ENCODE data around the gene QPCT.

QPCT gene

GRCh38 chr2:37324786-37325624 lies 19.4 kb upstream of the QPCT start, which contains the start of gene PRKD3:
PRKD3 (minus strand) TSS chr2:37324833; CDS start chr2:37316524, 8,309 bp downstream.
- peak; percentile 44 to 54 for DNase-seq (ENCODE audit: low read depth in 2 of 2)

- no peak for DNase-seq (ENCODE audit: low read depth in 2 of 2)
Observed at GRCh38 chr2:37325625-37326071, 18.8 kb upstream of the QPCT start.

- DNase-seq (ENCODE audit: low read depth in 2 of 2) = no peak
Observed at GRCh38 chr2:37326285-37326684, 18.1 kb upstream of the QPCT start.

GRCh38 chr2:37326866-37327634 lies 17.4 kb upstream of the QPCT start:
- DNase-seq (ENCODE audit: low read depth in 2 of 2) = no peak

DNA sequence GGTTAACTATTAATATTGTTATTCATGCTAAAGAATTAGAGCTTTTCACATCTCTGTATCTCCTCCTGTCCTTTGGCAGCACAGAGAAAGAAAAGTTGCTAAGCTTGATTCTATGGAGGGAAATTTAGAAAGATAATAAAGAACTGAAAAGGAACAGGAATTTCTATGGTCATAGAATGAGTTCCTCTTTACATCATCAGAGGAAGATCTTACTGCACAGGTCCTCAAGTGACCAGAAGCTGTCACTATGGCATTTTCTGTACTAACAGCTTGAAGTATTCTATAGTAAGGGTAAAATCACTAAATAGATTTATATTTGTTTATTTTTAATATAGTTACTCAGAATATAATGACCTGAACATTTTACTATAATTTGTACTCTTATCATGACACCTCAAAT lies 13.7 kb upstream of the QPCT start:
- no peak for DNase-seq (ENCODE audit: low read depth in 2 of 2)

DNA sequence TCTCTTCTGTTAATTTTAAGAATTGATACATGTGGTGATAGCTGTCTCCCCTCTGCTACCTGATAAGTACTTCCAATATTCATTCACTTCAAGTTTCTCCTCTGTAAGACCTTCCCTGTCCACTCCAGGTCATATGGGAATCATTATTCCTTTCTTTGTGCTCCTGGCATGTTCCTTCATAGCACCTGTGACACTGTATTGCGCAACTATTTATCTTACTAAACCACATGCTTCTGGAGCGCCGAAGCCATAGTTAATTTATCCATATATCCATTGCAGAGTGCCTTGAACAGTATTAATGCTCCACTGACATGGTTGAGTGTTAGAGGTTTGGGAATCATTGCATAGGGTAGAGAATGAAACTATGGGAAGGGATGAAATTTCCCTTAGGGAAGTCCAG lies 11.9 kb upstream of the QPCT start:
- DNase-seq (ENCODE audit: low read depth in 2 of 2) = no peak

- no peak for DNase-seq (ENCODE audit: low read depth in 2 of 2)
Observed at GRCh38 chr2:37333256-37333655, 11.2 kb upstream of the QPCT start.

DNA sequence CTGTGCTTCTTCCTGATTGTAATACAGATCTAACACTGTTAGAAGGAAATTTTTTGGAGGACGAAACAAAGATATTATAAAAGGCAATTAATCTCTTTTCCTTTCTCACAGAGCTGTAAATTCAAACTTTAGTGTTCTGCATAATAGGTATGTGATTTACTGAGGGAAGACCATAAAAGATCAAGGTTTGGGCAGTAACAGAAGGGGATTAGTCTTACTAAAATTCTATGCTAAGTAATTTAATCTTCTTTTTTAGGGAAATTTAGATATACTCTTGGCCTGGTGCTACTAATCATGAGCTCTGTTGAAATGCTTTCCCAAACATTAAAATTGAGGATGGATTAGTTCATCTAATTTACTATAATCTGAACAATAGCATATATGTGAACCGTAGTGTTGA lies 8.8 kb upstream of the QPCT start:
- DNase-seq (ENCODE audit: low read depth in 2 of 2) = no peak

GRCh38 chr2:37337620-37338280 lies 6.7 kb upstream of the QPCT start:
- no peak for DNase-seq (ENCODE audit: low read depth in 2 of 2)

- DNase-seq (ENCODE audit: low read depth in 2 of 2) = no peak
Observed at GRCh38 chr2:37338933-37339332, 5.5 kb upstream of the QPCT start.

GRCh38 chr2:37340637-37341036 lies 3.8 kb upstream of the QPCT start:
- no peak for DNase-seq (ENCODE audit: low read depth in 2 of 2)

DNA sequence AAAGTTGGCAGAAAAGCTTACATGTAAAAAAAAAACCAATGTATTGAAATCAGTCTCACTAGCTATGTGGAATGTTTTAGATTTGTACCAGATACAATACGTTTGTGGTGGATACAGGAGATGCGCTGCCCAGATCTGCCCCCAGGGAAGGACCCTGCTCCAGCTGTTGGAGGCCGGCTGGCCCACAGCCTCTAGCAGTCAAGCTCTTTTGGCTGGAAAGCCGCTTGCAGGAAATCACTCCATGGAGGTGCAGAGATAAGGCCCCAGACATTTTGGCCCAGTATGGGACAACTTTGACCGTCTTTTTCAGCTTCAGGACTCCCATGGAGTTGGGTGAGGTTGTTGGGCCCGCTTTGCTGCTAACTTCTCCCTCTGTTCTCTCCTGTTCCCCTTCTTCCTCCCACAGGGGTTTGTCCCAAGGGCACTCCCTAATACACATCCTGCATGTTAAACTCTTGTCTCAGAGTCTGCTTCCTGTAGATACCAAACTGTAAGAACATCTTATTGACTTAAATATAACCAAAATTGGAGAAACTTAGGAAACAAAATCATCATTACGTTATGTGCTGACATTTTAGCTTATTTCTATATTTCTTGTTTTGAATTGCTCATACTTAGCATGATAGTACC lies 1.7 kb upstream of the QPCT start:
- DNase-seq (ENCODE audit: low read depth in 2 of 2) = no peak

GRCh38 chr2:37343537-37344434 lies 644 bp upstream of the QPCT start:
- no peak for DNase-seq (ENCODE audit: low read depth in 2 of 2)

DNA sequence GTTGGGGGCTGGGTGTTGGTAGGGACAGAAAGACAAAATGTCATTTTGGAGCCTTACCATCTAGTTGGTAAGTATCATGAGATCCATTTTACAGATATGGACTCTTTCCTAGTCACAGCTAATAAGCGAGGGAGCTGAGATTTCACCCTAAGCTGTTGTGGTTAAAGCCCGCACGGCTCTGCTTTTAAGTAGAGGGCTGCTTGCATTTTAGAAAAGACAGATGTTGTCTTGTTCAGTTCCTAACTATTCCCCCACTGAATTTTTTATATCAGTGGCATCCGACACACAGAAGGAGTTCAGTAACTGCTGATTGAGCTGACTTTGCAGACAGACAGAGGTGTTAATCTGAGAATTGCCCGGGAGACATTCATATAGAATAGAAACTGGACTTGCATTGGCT lies 3.7 kb downstream of the QPCT start:
- no peak for DNase-seq (ENCODE audit: low read depth in 2 of 2)

- DNase-seq (ENCODE audit: low read depth in 2 of 2) = no peak
Observed at GRCh38 chr2:37349231-37349860, 4.9 kb downstream of the QPCT start.

DNA sequence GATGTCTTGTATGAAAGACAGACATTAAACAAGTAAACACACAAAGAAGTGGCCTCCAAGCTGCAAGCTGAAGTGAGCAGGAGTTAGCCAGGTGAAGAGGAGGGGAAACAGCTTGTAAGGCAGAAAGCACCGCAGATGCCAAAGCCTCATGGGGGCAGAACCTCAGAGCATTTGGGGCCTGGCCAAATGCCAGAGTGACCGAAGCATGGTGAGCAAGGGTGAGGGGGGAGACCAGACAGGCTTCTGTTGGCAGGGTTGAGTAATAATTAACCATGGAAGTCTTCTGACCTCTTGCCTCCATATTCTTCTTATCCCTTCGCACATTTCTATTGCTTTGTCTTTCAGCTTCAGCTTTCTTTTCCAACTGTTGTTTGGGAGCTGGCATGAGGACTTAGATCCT lies 5.6 kb downstream of the QPCT start:
- no peak for DNase-seq (ENCODE audit: low read depth in 2 of 2)

DNA sequence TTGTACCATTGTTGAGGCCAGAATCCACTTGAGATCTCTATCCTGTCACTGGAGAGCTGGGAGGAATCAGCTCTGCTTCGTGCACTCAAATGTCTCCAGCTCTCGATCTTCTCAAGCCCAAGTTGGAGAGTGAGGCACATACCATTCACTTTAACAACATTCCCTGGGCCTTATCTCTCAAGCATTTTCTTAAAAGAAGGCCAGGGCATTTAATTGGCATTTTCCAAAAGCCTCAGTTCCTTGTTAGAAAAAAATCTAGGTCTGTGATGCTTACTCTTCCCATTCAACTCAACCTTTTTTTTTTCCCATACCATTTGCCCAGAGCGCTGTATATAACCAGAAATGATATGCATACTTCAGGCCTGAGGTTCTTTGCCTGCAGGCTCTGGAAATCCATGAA lies 10.1 kb downstream of the QPCT start:
- DNase-seq (ENCODE audit: low read depth in 2 of 2) = no peak

GRCh38 chr2:37355735-37356134 lies 11.3 kb downstream of the QPCT start:
- DNase-seq (ENCODE audit: low read depth in 2 of 2) = no peak

GRCh38 chr2:37356299-37356698 lies 11.9 kb downstream of the QPCT start:
- no peak for DNase-seq (ENCODE audit: low read depth in 2 of 2)

GRCh38 chr2:37357069-37357468 lies 12.6 kb downstream of the QPCT start:
- DNase-seq (ENCODE audit: low read depth in 2 of 2) = no peak

Measured in stimulated activated CD8-positive, alpha-beta memory T cell treated with anti-CD3 and anti-CD28 coated beads, Interleukin-15, amount 100 ng/mL, for 48 hours (primary cell).